Measurements from ENCODE around the gene DNAJB1.

The DNAJB1 gene

GRCh38 chr19:14470031-14470876, 47.9 kb downstream of the DNAJB1 start:
- no peak for DNase-seq

GRCh38 chr19:14467816-14468215, 50.4 kb downstream of the DNAJB1 start:
- no peak for DNase-seq

GRCh38 chr19:14467391-14467790, 50.8 kb downstream of the DNAJB1 start:
- DNase-seq = no peak

All from NCI-H1694 (cell line).